ENCODE data around the gene EHD3. TPM values are rescaled to one million over a fixed set of nuclear protein-coding genes. Genes with fewer than 3 reads are reported as not detected.

EHD3 gene
- total and polyA plus RNA-seq, 4 donors, result 7.2 to 20.2 (median 13.2) TPM

DNA sequence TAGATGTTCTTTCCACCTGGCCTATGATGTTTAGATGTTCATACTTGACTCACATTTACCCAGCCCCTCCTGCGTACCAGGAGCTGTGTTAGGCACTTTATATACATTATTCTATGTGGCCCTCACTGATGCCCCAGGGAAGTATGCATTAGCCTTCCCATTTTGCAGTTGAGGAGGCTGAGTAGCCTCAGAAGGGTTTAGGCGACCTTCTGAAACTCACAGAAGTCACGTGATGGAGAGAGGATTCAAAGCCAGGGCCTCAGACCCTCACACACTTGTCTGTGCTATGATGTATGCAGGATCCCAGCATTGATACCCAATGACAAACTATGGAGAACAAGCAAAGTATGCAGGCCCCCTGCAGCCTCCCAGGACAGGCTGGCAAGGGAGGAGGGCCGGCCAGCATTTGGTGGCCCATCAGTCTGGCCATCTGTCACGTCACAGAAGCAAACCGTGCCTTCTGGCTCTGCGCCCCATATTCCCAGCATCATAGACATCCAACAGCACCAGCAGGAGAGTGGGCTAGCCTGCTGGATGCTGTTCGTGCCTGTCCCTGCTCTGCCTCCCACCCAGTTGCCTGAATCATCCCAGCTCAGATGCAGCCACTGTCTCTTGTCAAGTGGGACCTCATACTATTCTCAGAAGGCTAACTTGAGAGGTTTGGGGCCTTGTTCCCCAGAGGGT is 33.6 kb downstream of the EHD3 start:
- Histone ChIP-seq H3K27me3 (ENCODE audit: control insufficient read depth in 4 of 4, insufficient read depth in 4 of 4, low read length in 3 of 4) (no peaks in the 10 kb centered on the region), H3K4me3 (ENCODE audit: low read depth in 1 of 3, low read length in 3 of 3) (no peak overlapping the region), H3K4me1 (ENCODE audit: control insufficient read depth in 4 of 4, insufficient read depth in 4 of 4, low read length in 3 of 4) (no peaks in the 10 kb centered on the region), H3K9me3 (ENCODE audit: control insufficient read depth in 4 of 4, low read length in 3 of 4) (no peaks in the 10 kb centered on the region), H3K36me3 (ENCODE audit: control insufficient read depth in 4 of 4, insufficient read depth in 3 of 4, low read depth in 1 of 4, low read length in 3 of 4) (no peaks in the 10 kb centered on the region), H3K9ac (ENCODE audit: low read depth in 1 of 2, low read length in 2 of 2) (no peak overlapping the region), H3K27ac (ENCODE audit: low read depth in 1 of 2, low read length in 2 of 2) (no peak overlapping the region)
- TF ChIP-seq, protein P1, sequence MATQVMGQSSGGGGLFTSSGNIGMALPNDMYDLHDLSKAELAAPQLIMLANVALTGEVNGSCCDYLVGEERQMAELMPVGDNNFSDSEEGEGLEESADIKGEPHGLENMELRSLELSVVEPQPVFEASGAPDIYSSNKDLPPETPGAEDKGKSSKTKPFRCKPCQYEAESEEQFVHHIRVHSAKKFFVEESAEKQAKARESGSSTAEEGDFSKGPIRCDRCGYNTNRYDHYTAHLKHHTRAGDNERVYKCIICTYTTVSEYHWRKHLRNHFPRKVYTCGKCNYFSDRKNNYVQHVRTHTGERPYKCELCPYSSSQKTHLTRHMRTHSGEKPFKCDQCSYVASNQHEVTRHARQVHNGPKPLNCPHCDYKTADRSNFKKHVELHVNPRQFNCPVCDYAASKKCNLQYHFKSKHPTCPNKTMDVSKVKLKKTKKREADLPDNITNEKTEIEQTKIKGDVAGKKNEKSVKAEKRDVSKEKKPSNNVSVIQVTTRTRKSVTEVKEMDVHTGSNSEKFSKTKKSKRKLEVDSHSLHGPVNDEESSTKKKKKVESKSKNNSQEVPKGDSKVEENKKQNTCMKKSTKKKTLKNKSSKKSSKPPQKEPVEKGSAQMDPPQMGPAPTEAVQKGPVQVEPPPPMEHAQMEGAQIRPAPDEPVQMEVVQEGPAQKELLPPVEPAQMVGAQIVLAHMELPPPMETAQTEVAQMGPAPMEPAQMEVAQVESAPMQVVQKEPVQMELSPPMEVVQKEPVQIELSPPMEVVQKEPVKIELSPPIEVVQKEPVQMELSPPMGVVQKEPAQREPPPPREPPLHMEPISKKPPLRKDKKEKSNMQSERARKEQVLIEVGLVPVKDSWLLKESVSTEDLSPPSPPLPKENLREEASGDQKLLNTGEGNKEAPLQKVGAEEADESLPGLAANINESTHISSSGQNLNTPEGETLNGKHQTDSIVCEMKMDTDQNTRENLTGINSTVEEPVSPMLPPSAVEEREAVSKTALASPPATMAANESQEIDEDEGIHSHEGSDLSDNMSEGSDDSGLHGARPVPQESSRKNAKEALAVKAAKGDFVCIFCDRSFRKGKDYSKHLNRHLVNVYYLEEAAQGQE (IDR thresholded peaks at IDR 0.05), result no peak
- TF ChIP-seq EGR1 (IDR thresholded peaks at IDR 0.05; ENCODE audit: low read depth in 2 of 2) (no peak), JUND (IDR thresholded peaks at IDR 0.05) (no peak), GABPA (IDR thresholded peaks at IDR 0.05 in 1 of 2, conservative IDR thresholded peaks at IDR 0.05 in 1 of 2) (no peak), RAD21 (IDR thresholded peaks at IDR 0.05) (no peak), HNF4G (IDR thresholded peaks at IDR 0.05) (no peak), FOXA2 (IDR thresholded peaks at IDR 0.05) (no peak)
- TF ChIP-seq, protein P2, sequence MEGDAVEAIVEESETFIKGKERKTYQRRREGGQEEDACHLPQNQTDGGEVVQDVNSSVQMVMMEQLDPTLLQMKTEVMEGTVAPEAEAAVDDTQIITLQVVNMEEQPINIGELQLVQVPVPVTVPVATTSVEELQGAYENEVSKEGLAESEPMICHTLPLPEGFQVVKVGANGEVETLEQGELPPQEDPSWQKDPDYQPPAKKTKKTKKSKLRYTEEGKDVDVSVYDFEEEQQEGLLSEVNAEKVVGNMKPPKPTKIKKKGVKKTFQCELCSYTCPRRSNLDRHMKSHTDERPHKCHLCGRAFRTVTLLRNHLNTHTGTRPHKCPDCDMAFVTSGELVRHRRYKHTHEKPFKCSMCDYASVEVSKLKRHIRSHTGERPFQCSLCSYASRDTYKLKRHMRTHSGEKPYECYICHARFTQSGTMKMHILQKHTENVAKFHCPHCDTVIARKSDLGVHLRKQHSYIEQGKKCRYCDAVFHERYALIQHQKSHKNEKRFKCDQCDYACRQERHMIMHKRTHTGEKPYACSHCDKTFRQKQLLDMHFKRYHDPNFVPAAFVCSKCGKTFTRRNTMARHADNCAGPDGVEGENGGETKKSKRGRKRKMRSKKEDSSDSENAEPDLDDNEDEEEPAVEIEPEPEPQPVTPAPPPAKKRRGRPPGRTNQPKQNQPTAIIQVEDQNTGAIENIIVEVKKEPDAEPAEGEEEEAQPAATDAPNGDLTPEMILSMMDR (IDR thresholded peaks at IDR 0.05; ENCODE audit: low read depth, low read length, missing input control), result no peak
- TF ChIP-seq, protein P3, sequence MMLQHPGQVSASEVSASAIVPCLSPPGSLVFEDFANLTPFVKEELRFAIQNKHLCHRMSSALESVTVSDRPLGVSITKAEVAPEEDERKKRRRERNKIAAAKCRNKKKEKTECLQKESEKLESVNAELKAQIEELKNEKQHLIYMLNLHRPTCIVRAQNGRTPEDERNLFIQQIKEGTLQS (IDR thresholded peaks at IDR 0.05), result no peak
- 88% methylated on average over 8 of the region's 8 CpGs for WGBS
- no peak for DNase-seq (ENCODE audit: low spot score)

- H3K4me1 ChIP-seq (ENCODE audit: control insufficient read depth in 4 of 4, insufficient read depth in 4 of 4, low read length in 3 of 4), result no peaks in the 10 kb centered on the region
- WGBS, result 95% methylated on average over 2 of the region's 2 CpGs
- H3K27me3 ChIP-seq (ENCODE audit: control insufficient read depth in 4 of 4, insufficient read depth in 4 of 4, low read length in 3 of 4), result no peaks in the 10 kb centered on the region
- no peak for DNase-seq (ENCODE audit: low spot score)
- H3K9ac ChIP-seq (ENCODE audit: low read depth in 1 of 2, low read length in 2 of 2), result no peak overlapping the region
- no peak overlapping the region for H3K27ac ChIP-seq (ENCODE audit: low read depth in 1 of 2, low read length in 2 of 2)
- H3K9me3 ChIP-seq (ENCODE audit: control insufficient read depth in 4 of 4, low read length in 3 of 4), result no peaks in the 10 kb centered on the region
- no peak overlapping the region for H3K4me3 ChIP-seq (ENCODE audit: low read depth in 1 of 3, low read length in 3 of 3)
- no peaks in the 10 kb centered on the region for H3K36me3 ChIP-seq (ENCODE audit: control insufficient read depth in 4 of 4, insufficient read depth in 3 of 4, low read depth in 1 of 4, low read length in 3 of 4)
- TF ChIP-seq FOXA2 (IDR thresholded peaks at IDR 0.05) (no peak), RXRA (IDR thresholded peaks at IDR 0.05) (no peak), HNF4A (conservative IDR thresholded peaks at IDR 0.05) (no peak), NR2F2 (IDR thresholded peaks at IDR 0.05) (no peak), RAD21 (IDR thresholded peaks at IDR 0.05) (no peak), HNF4G (IDR thresholded peaks at IDR 0.05) (no peak), GABPA (IDR thresholded peaks at IDR 0.05 in 1 of 2, conservative IDR thresholded peaks at IDR 0.05 in 1 of 2) (no peak), JUND (IDR thresholded peaks at IDR 0.05) (no peak), MAX (IDR thresholded peaks at IDR 0.05) (no peak), YY1 (IDR thresholded peaks at IDR 0.05) (no peak), TAF1 (conservative IDR thresholded peaks at IDR 0.05) (no peak), FOXA1 (IDR thresholded peaks at IDR 0.05) (no peak), SP1 (IDR thresholded peaks at IDR 0.05) (no peak)
- TF ChIP-seq, protein P2 (IDR thresholded peaks at IDR 0.05; ENCODE audit: low read depth, low read length, missing input control), result no peak
- TF ChIP-seq, protein P1 (IDR thresholded peaks at IDR 0.05), result no peak
- TF ChIP-seq, protein P3 (IDR thresholded peaks at IDR 0.05), result no peak
These were observed 34.4 kb downstream of the EHD3 start for GRCh38 chr2:31268344-31268743.
